NCI-H146 treated with DMSO at 0.1 percent for 48 hours (cell line): ENCODE measurements around the gene BRPF3.

Source experiments
- DNase-seq: peaks from one replicate; lab custom pipeline; 2025; ENCODE audit not compliant: unreplicated experiment; lab: John Stamatoyannopoulos, UW

BRPF3 gene

GRCh38 chr6:36227379-36228228 is 31.1 kb downstream of the BRPF3 start:
- no peak for DNase-seq

- no peak for DNase-seq
These were observed 32.7 kb downstream of the BRPF3 start for GRCh38 chr6:36229223-36229622.

- DNase-seq = no peak
These were observed 33.8 kb downstream of the BRPF3 start for GRCh38 chr6:36230371-36230770.

- DNase-seq = no peak
These were observed 35.6 kb downstream of the BRPF3 start for GRCh38 chr6:36232172-36232571.

- DNase-seq = no peak
These were observed 38.8 kb downstream of the BRPF3 start for GRCh38 chr6:36235309-36235708.

GRCh38 chr6:36235862-36236261 is 39.3 kb downstream of the BRPF3 start:
- no peak for DNase-seq

GRCh38 chr6:36239774-36240173 is 43.2 kb downstream of the BRPF3 start:
- DNase-seq = no peak

- DNase-seq = no peak
These were observed 45.2 kb downstream of the BRPF3 start for GRCh38 chr6:36241728-36242127.

- no peak for DNase-seq
These were observed 45.6 kb downstream of the BRPF3 start for GRCh38 chr6:36242161-36242560.

GRCh38 chr6:36242626-36243025 is 46.1 kb downstream of the BRPF3 start:
- DNase-seq = no peak

- DNase-seq = no peak
These were observed 47.1 kb downstream of the BRPF3 start for GRCh38 chr6:36243562-36244212.

GRCh38 chr6:36244641-36245280 is 48.2 kb downstream of the BRPF3 start:
- no peak for DNase-seq

GRCh38 chr6:36245572-36246061 is 49.1 kb downstream of the BRPF3 start:
- no peak for DNase-seq

- no peak for DNase-seq
These were observed 50.1 kb downstream of the BRPF3 start for GRCh38 chr6:36246506-36247268.

- DNase-seq = no peak
These were observed 51.1 kb downstream of the BRPF3 start for GRCh38 chr6:36247693-36248092.

GRCh38 chr6:36248980-36249379 is 52.4 kb downstream of the BRPF3 start:
- no peak for DNase-seq

GRCh38 chr6:36249536-36249935 is 53.0 kb downstream of the BRPF3 start:
- no peak for DNase-seq

- no peak for DNase-seq
These were observed 55.5 kb downstream of the BRPF3 start for GRCh38 chr6:36252005-36252404.

- DNase-seq = no peak
These were observed 67.0 kb downstream of the BRPF3 start for GRCh38 chr6:36263390-36264000.

GRCh38 chr6:36265744-36266143 is 69.2 kb downstream of the BRPF3 start:
- DNase-seq = no peak
